Mesenchymal stem cell (in vitro differentiated cells and primary cell): ENCODE measurements around the gene PLIN1.

Source experiments
- DNase-seq: peaks from one replicate; pipeline ENCODE4 v3.0.0-alpha.2; 2013
- H2AFZ ChIP-seq: one replicate; pipeline ENCODE4 v1.6.1; 2013; ENCODE audit warnings: low read depth, mild to moderate bottlenecking, control low read depth, inconsistent platforms, low read length, moderate library complexity
- H2AK5ac ChIP-seq: 2 replicates; pipeline ENCODE4 v1.6.1; 2013; ENCODE audit warnings: low read length, moderate library complexity, mild to moderate bottlenecking, inconsistent platforms; ENCODE audit not compliant: severe bottlenecking
- H2BK120ac ChIP-seq: one replicate; pipeline ENCODE4 v1.6.1; 2013; ENCODE audit warnings: low read depth, mild to moderate bottlenecking, inconsistent platforms, low read length, moderate library complexity
- H2BK12ac ChIP-seq, 2 experiments: one replicate each; pipeline ENCODE4 v1.6.1; 2013; ENCODE audit warnings: inconsistent platforms in 2 of 2, low read length in 2 of 2, mild to moderate bottlenecking in 2 of 2, moderate library complexity in 2 of 2, control low read depth in 1 of 2
- H2BK15ac ChIP-seq: one replicate; pipeline ENCODE4 v1.6.1; 2013; ENCODE audit warnings: mild to moderate bottlenecking, low read depth, inconsistent platforms; ENCODE audit not compliant: poor library complexity, severe bottlenecking
- H2BK5ac ChIP-seq: 2 replicates; pipeline ENCODE4 v1.6.1; 2013; ENCODE audit warnings: low read depth, mild to moderate bottlenecking, low read length, control low read depth, inconsistent platforms; ENCODE audit not compliant: poor library complexity, severe bottlenecking
- H3K14ac ChIP-seq, 2 experiments: one replicate each; pipeline ENCODE4 v1.6.1; 2013; ENCODE audit warnings: inconsistent platforms in 2 of 2, low read length in 2 of 2, control low read depth in 1 of 2, mild to moderate bottlenecking in 1 of 2, moderate library complexity in 1 of 2
- H3K18ac ChIP-seq, 2 experiments: one replicate each; pipeline ENCODE4 v1.6.1; 2013; ENCODE audit warnings: inconsistent platforms in 2 of 2, low read length in 2 of 2, control low read depth in 1 of 2, low read depth in 1 of 2, mild to moderate bottlenecking in 1 of 2
- H3K23ac ChIP-seq, 2 experiments: one replicate each; pipeline ENCODE4 v1.6.1; 2013; ENCODE audit warnings: inconsistent platforms in 2 of 2, low read length in 2 of 2, mild to moderate bottlenecking in 2 of 2, moderate library complexity in 2 of 2, control low read depth in 1 of 2
- H3K27ac ChIP-seq: 2 replicates; pipeline ENCODE4 v1.5.1; 2013; ENCODE audit warnings: mild to moderate bottlenecking, moderate library complexity, low read length, control low read depth, inconsistent platforms; ENCODE audit not compliant: poor library complexity, severe bottlenecking
- H3K27me3 ChIP-seq, 2 experiments: 2 replicates each; pipeline versions ENCODE4 v1.6.1 to v1.7.0; 2013; ENCODE audit warnings: low read length in 2 of 2, mild to moderate bottlenecking in 2 of 2, moderate library complexity in 2 of 2, control low read depth in 1 of 2, inconsistent platforms in 1 of 2; ENCODE audit not compliant: control insufficient read depth in 1 of 2, insufficient read depth in 1 of 2
- H3K36me3 ChIP-seq, 2 experiments: 2 replicates each; pipeline versions ENCODE4 v1.6.1 to v1.7.0; 2013; ENCODE audit warnings: low read length in 2 of 2, control low read depth in 1 of 2, inconsistent platforms in 1 of 2, low read depth in 1 of 2, mild to moderate bottlenecking in 1 of 2; ENCODE audit not compliant: insufficient read depth in 2 of 2, control insufficient read depth in 1 of 2
- H3K4ac ChIP-seq, 2 experiments: one replicate each; pipeline ENCODE4 v1.6.1; 2013; ENCODE audit warnings: inconsistent platforms in 2 of 2, low read length in 2 of 2, mild to moderate bottlenecking in 2 of 2, moderate library complexity in 2 of 2, control low read depth in 1 of 2, low read depth in 1 of 2
- H3K4me1 ChIP-seq: 2 replicates; pipeline ENCODE4 v1.6.1; 2013; ENCODE audit warnings: low read depth, low read length, control low read depth; ENCODE audit not compliant: control insufficient read depth, insufficient read depth
- H3K4me2 ChIP-seq: 2 replicates; pipeline ENCODE4 v1.6.1; 2013; ENCODE audit warnings: low read length, mild to moderate bottlenecking, inconsistent platforms; ENCODE audit not compliant: poor library complexity, severe bottlenecking
- H3K4me3 ChIP-seq, 2 experiments: 2 replicates each; pipeline versions ENCODE4 v1.5.1 to v1.7.0; 2013; ENCODE audit warnings: low read length in 2 of 2, mild to moderate bottlenecking in 2 of 2, control low read depth in 1 of 2, low read depth in 1 of 2; ENCODE audit not compliant: insufficient read depth in 1 of 2
- H3K79me1 ChIP-seq: replicated peaks from 2 replicates; pipeline ENCODE4 v1.6.1; 2013; ENCODE audit warnings: mild to moderate bottlenecking, control low read depth, low read length, inconsistent platforms; ENCODE audit not compliant: poor library complexity, severe bottlenecking
- H3K9ac ChIP-seq: 2 replicates; pipeline ENCODE4 v1.7.0; 2013; ENCODE audit warnings: mild to moderate bottlenecking, low read length, moderate library complexity
- H3K9me3 ChIP-seq: 2 replicates; pipeline ENCODE4 v1.7.0; 2013; ENCODE audit warnings: mild to moderate bottlenecking, low read length; ENCODE audit not compliant: control insufficient read depth
- H4K8ac ChIP-seq: one replicate; pipeline ENCODE4 v1.6.1; 2013; ENCODE audit warnings: inconsistent platforms, mild to moderate bottlenecking, low read length, moderate library complexity
- H4K91ac ChIP-seq: one replicate; pipeline ENCODE4 v1.6.1; 2013; ENCODE audit warnings: mild to moderate bottlenecking, low read length, inconsistent platforms
- WGBS: methylation state at CpG from one replicate; pipeline ENCODE4 v1.1.7; 2013; ENCODE audit warnings: mixed read lengths; 5-methylcytosine and 5-hydroxymethylcytosine counted together

Gene PLIN1

DNA sequence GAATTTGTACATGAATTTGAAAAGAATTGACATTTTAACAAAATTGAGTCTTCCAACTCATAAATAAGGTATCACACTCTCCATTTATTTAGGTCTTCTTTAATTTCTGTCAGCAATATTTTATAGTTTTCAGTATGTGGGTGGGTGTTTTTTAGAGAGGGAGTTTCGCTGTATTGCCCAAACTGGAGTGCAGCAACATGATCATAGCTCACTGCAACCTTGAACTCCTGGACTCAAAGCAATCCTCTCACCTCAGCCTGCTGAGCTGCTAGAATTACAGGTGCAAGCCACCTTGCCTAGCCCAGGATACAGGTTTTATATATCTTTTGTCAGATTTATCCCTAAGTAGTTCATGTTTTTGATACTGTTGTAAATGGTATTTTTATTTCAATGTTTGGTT lies 16.0 kb upstream of the PLIN1 start:
- Histone ChIP-seq H2BK5ac (no peak overlapping the region), H3K79me1 (peaks cover 4% of the 10 kb centered on the region), H3K9me3 (no peaks in the 10 kb centered on the region), H3K27ac (no peak overlapping the region), H3K4me1 (peaks cover 6% of the 10 kb centered on the region), H2AK5ac (no peak overlapping the region), H2BK12ac (no peak overlapping the region), H2AFZ (no peak overlapping the region), H3K36me3 (no peaks in the 10 kb centered on the region), H3K4ac (no peak overlapping the region), H4K91ac (no peak overlapping the region), H2BK15ac (no peak overlapping the region), H3K18ac (no peak overlapping the region), H3K27me3 (no peaks in the 10 kb centered on the region), H3K14ac (no peak overlapping the region), H3K9ac (no peak overlapping the region), H4K8ac (no peak overlapping the region), H2BK120ac (no peak overlapping the region), H3K23ac (no peak overlapping the region), H3K4me3 (no peak overlapping the region), H3K4me2 (no peak overlapping the region)
- no peak for DNase-seq
- 86% methylated on average over 1 of the region's 1 CpG for WGBS

DNA sequence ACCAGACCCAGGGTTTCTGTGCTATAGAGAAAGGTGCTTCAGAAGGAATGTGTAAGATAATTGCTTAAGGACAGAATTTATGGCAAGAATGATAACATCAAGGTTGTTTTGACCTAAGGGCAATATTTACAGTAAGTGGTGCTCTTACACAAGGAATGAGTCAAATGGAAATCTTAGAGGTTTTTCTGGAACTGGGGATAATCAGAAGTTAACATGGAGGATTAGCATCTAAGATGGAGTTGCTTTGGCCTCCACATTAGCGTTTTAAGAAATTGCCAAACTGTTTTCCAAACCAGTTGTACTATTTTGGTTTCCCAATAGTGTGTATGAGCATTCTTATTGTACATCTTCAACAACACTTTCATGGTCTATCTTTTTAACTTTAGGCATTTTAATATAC lies 14.5 kb upstream of the PLIN1 start:
- Histone ChIP-seq H3K23ac (no peak overlapping the region), H3K36me3 (no peaks in the 10 kb centered on the region), H2BK12ac (no peak overlapping the region), H2BK15ac (no peak overlapping the region), H3K4me3 (no peak overlapping the region), H4K91ac (no peak overlapping the region), H3K27ac (no peak overlapping the region), H3K18ac (no peak overlapping the region), H2BK5ac (no peak overlapping the region), H2AK5ac (no peak overlapping the region), H3K79me1 (peaks cover 8% of the 10 kb centered on the region), H3K4me1 (peaks cover 9% of the 10 kb centered on the region), H2AFZ (no peak overlapping the region), H3K14ac (no peak overlapping the region), H3K4ac (no peak overlapping the region), H2BK120ac (no peak overlapping the region), H3K9me3 (no peaks in the 10 kb centered on the region), H3K4me2 (no peak overlapping the region), H4K8ac (no peak overlapping the region), H3K27me3 (no peaks in the 10 kb centered on the region), H3K9ac (no peak overlapping the region)
- WGBS, result 80% methylated on average over 1 of the region's 1 CpG
- no peak for DNase-seq

DNA sequence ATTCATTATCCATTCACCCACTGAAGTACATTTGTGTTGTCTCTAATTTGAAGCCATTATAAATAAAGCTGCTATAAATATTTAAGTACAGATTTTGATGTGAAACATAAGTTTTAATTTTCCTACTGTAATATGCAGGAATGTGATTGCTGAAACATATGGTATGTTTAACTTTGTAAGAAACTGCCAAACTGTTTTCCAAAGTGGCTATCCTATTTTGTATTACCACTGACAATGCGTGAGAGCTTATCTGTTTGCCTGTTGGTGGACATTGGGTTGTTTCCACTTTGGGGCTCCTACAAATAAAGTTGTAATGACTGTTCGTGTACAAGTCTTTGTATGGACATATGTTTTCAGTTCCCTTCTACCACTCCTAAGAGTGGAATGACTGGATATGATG lies 13.9 kb upstream of the PLIN1 start:
- no peak overlapping the region for H2AK5ac ChIP-seq
- no peaks in the 10 kb centered on the region for H3K36me3 ChIP-seq
- H2BK120ac ChIP-seq, result no peak overlapping the region
- no peak overlapping the region for H4K8ac ChIP-seq
- no peak overlapping the region for H3K4ac ChIP-seq
- H3K79me1 ChIP-seq, result peaks cover 8% of the 10 kb centered on the region
- H2BK12ac ChIP-seq, result no peak overlapping the region
- no peak overlapping the region for H2BK15ac ChIP-seq
- H3K4me2 ChIP-seq, result no peak overlapping the region
- no peak overlapping the region for H3K14ac ChIP-seq
- H4K91ac ChIP-seq, result no peak overlapping the region
- 100% methylated on average over 1 of the region's 2 CpGs for WGBS
- peaks cover 9% of the 10 kb centered on the region for H3K4me1 ChIP-seq
- no peak for DNase-seq
- no peaks in the 10 kb centered on the region for H3K27me3 ChIP-seq
- H3K18ac ChIP-seq, result no peak overlapping the region
- H3K23ac ChIP-seq, result no peak overlapping the region
- H3K27ac ChIP-seq, result no peak overlapping the region
- no peak overlapping the region for H2AFZ ChIP-seq
- no peak overlapping the region for H2BK5ac ChIP-seq
- H3K4me3 ChIP-seq, result no peak overlapping the region
- H3K9me3 ChIP-seq, result no peaks in the 10 kb centered on the region
- no peak overlapping the region for H3K9ac ChIP-seq

- Histone ChIP-seq H3K18ac (peak within 1 kb of the TSS; percentile 81 to 93), H2AK5ac (no peak within 1 kb of the TSS), H3K4me3 (peak within 1 kb of the TSS; percentile 96), H3K9ac (peak within 1 kb of the TSS; percentile 87), H3K23ac (peak within 1 kb of the TSS in 1 of 2 experiments; percentile 69), H4K8ac (peak within 1 kb of the TSS; percentile 98), H3K27ac (no peak within 1 kb of the TSS), H3K36me3 (peaks cover 0 to 7% of the 10 kb centered on the region in 2 experiments), H2AFZ (peak within 1 kb of the TSS; percentile 100), H4K91ac (peak within 1 kb of the TSS; percentile 85), H3K79me1 (peaks cover 8% of the 10 kb centered on the region), H3K4me1 (peaks cover 9% of the 10 kb centered on the region), H2BK120ac (peak within 1 kb of the TSS; percentile 61), H2BK12ac (peak within 1 kb of the TSS in 1 of 2 experiments; percentile 72), H3K4ac (peak within 1 kb of the TSS in 1 of 2 experiments; percentile 99), H3K9me3 (no peaks in the 10 kb centered on the region), H3K14ac (peak within 1 kb of the TSS in 1 of 2 experiments; percentile 86), H3K27me3 (no peaks in the 10 kb centered on the region), H2BK5ac (no peak within 1 kb of the TSS), H2BK15ac (peak within 1 kb of the TSS; percentile 36), H3K4me2 (peak within 1 kb of the TSS; percentile 97)
- WGBS, result 6% methylated on average over 49 of the region's 60 CpGs
- DNase-seq, result peak; percentile 70
Observed at GRCh38 chr15:89690276-89691218, 11.4 kb upstream of the PLIN1 start, which contains the start of the genes PEX11A and WDR93. TSS of gene PEX11A (minus strand) at chr15:89690754. CDS start at chr15:89690632, 122 bp downstream. TSS of gene WDR93 (plus strand) at chr15:89690811. CDS start at chr15:89701747, 10,936 bp downstream.
